SK-N-SH (cell line): ENCODE data around the gene CDC123.

Source experiments
- CTCF ChIP-seq: fragments of 200-600 bp; sonication (generic); IDR thresholded peaks from 2 replicates; pipeline ENCODE4 v1.6.1; 2017; ENCODE audit warnings: antibody characterized with exemption, mild to moderate bottlenecking, moderate library complexity
- EP300 ChIP-seq, 2 experiments: IDR thresholded peaks; 2 replicates each; pipeline versions ENCODE4 v1.4.0 to v1.6.1; 2012; ENCODE audit warnings: borderline replicate concordance in 1 of 2, low read depth in 1 of 2, low read length in 1 of 2
- EZH2phosphoT487 ChIP-seq: fragments of 200-600 bp; sonication (generic); IDR thresholded peaks from 2 replicates; pipeline ENCODE4 v1.6.1; 2017; ENCODE audit warnings: low read depth, mixed run types, mild to moderate bottlenecking, antibody characterized with exemption, moderate library complexity, borderline replicate concordance
- FOXJ3 ChIP-seq: sonication (generic); formaldehyde crosslinking; IDR thresholded peaks from 2 replicates; pipeline ENCODE4 v1.5.1; 2020; ENCODE audit warnings: mild to moderate bottlenecking, missing genetic modification reagents
- IRF3 ChIP-seq: fragments of 150-350 bp; IDR thresholded peaks from 2 replicates; pipeline ENCODE4 v1.6.1; 2016; ENCODE audit warnings: mild to moderate bottlenecking, low read depth, low read length
- RAD21 ChIP-seq: IDR thresholded peaks from 2 replicates; pipeline ENCODE4 v1.6.1; 2012; ENCODE audit warnings: mild to moderate bottlenecking, low read length
- RFX5 ChIP-seq: IDR thresholded peaks from 2 replicates; pipeline ENCODE4 v1.6.1; 2012; ENCODE audit warnings: mild to moderate bottlenecking, improper control_type of control experiment, low read length
- SIN3A ChIP-seq: IDR thresholded peaks from 2 replicates; pipeline ENCODE4 v1.6.1; 2012; ENCODE audit warnings: low read depth, mild to moderate bottlenecking, low read length, moderate library complexity, borderline replicate concordance
- ZBTB33 ChIP-seq: IDR thresholded peaks from 2 replicates; pipeline ENCODE4 v1.4.0; 2012; ENCODE audit warnings: low read depth, borderline replicate concordance

- no peak for TF ChIP-seq CTCF
- TF ChIP-seq IRF3, result no peak
- TF ChIP-seq RFX5, result no peak
- TF ChIP-seq FOXJ3 (CRISPR knock-in tag), result no peak
- no peak for TF ChIP-seq EP300 (IDR thresholded peaks at IDR 0.05; ENCODE audit: borderline replicate concordance in 1 of 2, low read depth in 1 of 2, low read length in 1 of 2)
- TF ChIP-seq EZH2phosphoT487, result no peak
- no peak for TF ChIP-seq SIN3A
- TF ChIP-seq ZBTB33, result no peak
- TF ChIP-seq RAD21, result no peak
Observed at GRCh38 chr10:12250181-12250580, 54.2 kb downstream of the CDC123 start.
